DOHH2 (cell line): ENCODE results near the gene PDIA4.

Experiments
- H3F3A ChIP-seq: fragments of 200-600 bp; sonication (generic), shearing (Covaris generic); 2 replicates; pipeline ENCODE4 v1.6.0; 2016; ENCODE audit warnings: antibody characterized with exemption, mild to moderate bottlenecking; ENCODE audit not compliant: control insufficient read depth, insufficient read depth
- H3K27ac ChIP-seq: fragments of 200-600 bp; sonication (generic); 2 replicates; pipeline ENCODE4 v1.5.1; 2014; ENCODE audit warnings: low read depth, mild to moderate bottlenecking, low read length, moderate library complexity
- H3K27me3 ChIP-seq: fragments of 200-600 bp; sonication (generic); 2 replicates; pipeline ENCODE4 v1.6.1; 2014; ENCODE audit warnings: mild to moderate bottlenecking, low read length, mixed read lengths; ENCODE audit not compliant: control insufficient read depth
- H3K36me3 ChIP-seq: fragments of 200-600 bp; sonication (generic); 2 replicates; pipeline ENCODE4 v1.6.1; 2014; ENCODE audit warnings: mild to moderate bottlenecking, low read length, moderate library complexity, mixed read lengths; ENCODE audit not compliant: control insufficient read depth
- H3K4me1 ChIP-seq: fragments of 200-600 bp; sonication (generic); 2 replicates; pipeline ENCODE4 v1.6.1; 2014; ENCODE audit warnings: mild to moderate bottlenecking, low read length, mixed read lengths; ENCODE audit not compliant: control insufficient read depth
- H3K4me2 ChIP-seq: fragments of 200-600 bp; sonication (generic); 2 replicates; pipeline ENCODE4 v1.6.0; 2014; ENCODE audit warnings: mild to moderate bottlenecking, low read length, moderate library complexity
- H3K4me3 ChIP-seq: fragments of 200-600 bp; sonication (generic); 2 replicates; pipeline ENCODE4 v1.5.1; 2014; ENCODE audit warnings: mild to moderate bottlenecking, low read length, mixed read lengths
- H3K79me2 ChIP-seq: fragments of 200-600 bp; sonication (generic); 2 replicates; pipeline ENCODE4 v1.6.1; 2014; ENCODE audit warnings: mild to moderate bottlenecking, low read length, mixed read lengths; ENCODE audit not compliant: control insufficient read depth
- H3K9me2 ChIP-seq: fragments of 200-600 bp; sonication (generic); replicated peaks from 2 replicates; pipeline ENCODE4 v1.6.1; 2014; ENCODE audit warnings: mild to moderate bottlenecking, low read length, mixed read lengths; ENCODE audit not compliant: control insufficient read depth
- H3K9me3 ChIP-seq: fragments of 200-600 bp; sonication (generic); 2 replicates; pipeline ENCODE4 v1.6.1; 2014; ENCODE audit warnings: antibody characterized with exemption, low read length, mixed read lengths; ENCODE audit not compliant: control insufficient read depth, insufficient read depth
- H4K20me1 ChIP-seq: fragments of 200-600 bp; sonication (generic); 2 replicates; pipeline ENCODE4 v1.6.0; 2014; ENCODE audit warnings: low read depth, mild to moderate bottlenecking, antibody characterized with exemption, low read length, moderate library complexity; ENCODE audit not compliant: control insufficient read depth, insufficient read depth
- EZH2phosphoT487 ChIP-seq: fragments of 200-600 bp; sonication (generic); IDR thresholded peaks from 2 replicates; pipeline ENCODE4 v1.6.1; 2017; ENCODE audit warnings: borderline replicate concordance, mild to moderate bottlenecking, antibody characterized with exemption, low read length, moderate library complexity, mixed read lengths
- TF ChIP-seq, protein P1 (sequence below): fragments of 200-600 bp; sonication (generic); IDR thresholded peaks from one replicate; pipeline ENCODE4 v1.5.1; 2014; ENCODE audit warnings: antibody characterized with exemption, mild to moderate bottlenecking, low read depth, low read length; ENCODE audit not compliant: poor library complexity, severe bottlenecking

Gene PDIA4

DNA sequence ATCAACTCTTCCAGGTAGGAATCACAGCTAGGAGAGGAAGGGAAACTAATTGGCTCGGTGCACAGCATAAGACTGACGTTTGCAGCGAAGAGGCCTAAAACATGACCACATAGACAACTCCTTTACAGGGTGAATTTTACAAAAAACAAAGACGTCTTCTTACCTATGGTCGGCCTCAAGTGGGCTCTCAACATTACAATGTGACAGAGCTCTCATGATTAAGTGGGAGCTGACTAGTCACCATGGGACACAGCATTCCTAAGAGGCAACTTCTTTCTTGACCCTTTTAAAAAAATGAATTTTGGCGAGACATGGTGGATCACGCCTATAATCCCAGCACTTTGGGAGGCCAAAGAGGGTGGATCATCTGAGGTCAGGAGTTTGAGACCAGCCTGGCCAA lies 4.6 kb downstream of the PDIA4 start:
- H3K4me3 ChIP-seq = no peak overlapping the region
- peaks cover 70% of the 10 kb centered on the region for H3K36me3 ChIP-seq
- peaks cover 33% of the 10 kb centered on the region for H3K4me1 ChIP-seq
- H3K27me3 ChIP-seq = no peaks in the 10 kb centered on the region
- no peak for TF ChIP-seq EZH2phosphoT487
- TF ChIP-seq, protein P1, sequence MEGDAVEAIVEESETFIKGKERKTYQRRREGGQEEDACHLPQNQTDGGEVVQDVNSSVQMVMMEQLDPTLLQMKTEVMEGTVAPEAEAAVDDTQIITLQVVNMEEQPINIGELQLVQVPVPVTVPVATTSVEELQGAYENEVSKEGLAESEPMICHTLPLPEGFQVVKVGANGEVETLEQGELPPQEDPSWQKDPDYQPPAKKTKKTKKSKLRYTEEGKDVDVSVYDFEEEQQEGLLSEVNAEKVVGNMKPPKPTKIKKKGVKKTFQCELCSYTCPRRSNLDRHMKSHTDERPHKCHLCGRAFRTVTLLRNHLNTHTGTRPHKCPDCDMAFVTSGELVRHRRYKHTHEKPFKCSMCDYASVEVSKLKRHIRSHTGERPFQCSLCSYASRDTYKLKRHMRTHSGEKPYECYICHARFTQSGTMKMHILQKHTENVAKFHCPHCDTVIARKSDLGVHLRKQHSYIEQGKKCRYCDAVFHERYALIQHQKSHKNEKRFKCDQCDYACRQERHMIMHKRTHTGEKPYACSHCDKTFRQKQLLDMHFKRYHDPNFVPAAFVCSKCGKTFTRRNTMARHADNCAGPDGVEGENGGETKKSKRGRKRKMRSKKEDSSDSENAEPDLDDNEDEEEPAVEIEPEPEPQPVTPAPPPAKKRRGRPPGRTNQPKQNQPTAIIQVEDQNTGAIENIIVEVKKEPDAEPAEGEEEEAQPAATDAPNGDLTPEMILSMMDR = no peak
- 0 out of 2 replicates have a peak, but pooled peaks cover 18% of the 10 kb centered on the region for H4K20me1 ChIP-seq
- no peaks in the 10 kb centered on the region for H3K9me2 ChIP-seq
- peaks cover 7% of the 10 kb centered on the region for H3F3A ChIP-seq
- H3K27ac ChIP-seq = no peak overlapping the region
- no peaks in the 10 kb centered on the region for H3K9me3 ChIP-seq
- peaks cover 88% of the 10 kb centered on the region for H3K79me2 ChIP-seq
- no peak overlapping the region for H3K4me2 ChIP-seq

DNA sequence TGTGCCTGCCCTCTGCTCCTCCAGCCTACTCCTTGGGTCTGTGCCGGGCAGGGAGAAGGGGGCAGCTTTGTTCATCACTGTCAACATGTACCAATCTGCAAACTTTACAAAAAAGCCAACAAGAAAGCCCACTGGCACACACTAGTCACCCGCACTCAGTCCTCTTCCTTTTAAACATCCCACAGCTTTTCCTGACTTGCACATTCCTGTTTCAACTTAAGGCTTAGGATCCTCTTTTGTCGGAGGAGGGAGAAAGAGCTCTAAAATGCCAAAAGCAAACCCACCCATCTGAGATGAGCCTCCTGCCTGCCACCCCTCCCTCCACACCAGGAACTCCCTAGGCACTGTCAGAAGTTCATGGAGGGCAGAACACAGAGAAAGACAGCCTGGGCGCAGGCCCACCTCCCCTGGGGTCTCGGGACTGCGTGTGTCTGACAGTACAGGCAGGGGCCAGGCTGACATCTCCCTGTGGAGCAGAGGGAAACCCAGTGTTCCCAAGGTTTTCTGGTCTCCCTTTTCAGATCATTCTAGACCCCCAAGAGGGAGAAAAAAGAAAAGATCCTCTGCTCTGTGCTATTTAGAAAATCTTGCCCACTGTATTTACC lies 5.4 kb downstream of the PDIA4 start:
- Histone ChIP-seq H3K4me1 (peaks cover 40% of the 10 kb centered on the region), H3K4me2 (no peak overlapping the region), H3K9me3 (no peaks in the 10 kb centered on the region), H3K4me3 (no peak overlapping the region), H3K27ac (no peak overlapping the region), H3K36me3 (peaks cover 73% of the 10 kb centered on the region), H3K27me3 (no peaks in the 10 kb centered on the region), H3F3A (peaks cover 7% of the 10 kb centered on the region), H3K9me2 (no peaks in the 10 kb centered on the region), H4K20me1 (0 out of 2 replicates have a peak, but pooled peaks cover 18% of the 10 kb centered on the region), H3K79me2 (peaks cover 89% of the 10 kb centered on the region)
- TF ChIP-seq, protein P1 = no peak
- TF ChIP-seq EZH2phosphoT487 = no peak

DNA sequence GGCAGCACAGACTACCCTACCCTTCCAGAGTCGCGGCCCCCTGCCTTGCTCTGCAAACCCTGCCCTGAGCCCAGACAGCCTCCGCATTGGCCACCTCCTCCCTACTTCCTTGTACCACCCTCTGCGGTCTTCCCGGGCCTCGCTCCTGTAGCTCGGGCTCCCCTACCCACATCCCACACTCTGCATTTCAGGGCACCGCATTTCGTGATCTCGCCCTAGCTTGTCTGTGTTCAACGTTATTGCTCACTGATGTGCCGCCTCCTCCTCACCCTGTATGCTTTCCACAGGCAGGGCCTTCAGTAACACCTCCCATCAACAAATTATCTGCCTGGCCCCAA lies 6.6 kb downstream of the PDIA4 start:
- 0 out of 2 replicates have a peak, but pooled peaks cover 14% of the 10 kb centered on the region for H4K20me1 ChIP-seq
- H3K4me3 ChIP-seq = no peak overlapping the region
- H3K36me3 ChIP-seq = peaks cover 74% of the 10 kb centered on the region
- no peak overlapping the region for H3K27ac ChIP-seq
- peaks cover 80% of the 10 kb centered on the region for H3K79me2 ChIP-seq
- H3K9me2 ChIP-seq = no peaks in the 10 kb centered on the region
- H3K4me1 ChIP-seq = peaks cover 39% of the 10 kb centered on the region
- H3F3A ChIP-seq = peaks cover 5% of the 10 kb centered on the region; the same call in 1 of the 2 replicates
- no peak overlapping the region for H3K4me2 ChIP-seq
- H3K9me3 ChIP-seq = no peaks in the 10 kb centered on the region
- no peaks in the 10 kb centered on the region for H3K27me3 ChIP-seq
- TF ChIP-seq, protein P1 = no peak
- TF ChIP-seq EZH2phosphoT487 = no peak
